DND-41 (cell line): ENCODE data around the gene FUOM.

Experiments used
- ATAC-seq: fragments of 200-7000 bp; cut with Tn5 transposase; 3 replicates; pipeline ENCODE4 v1.9.1; 2021; ENCODE audit warnings: low read depth; ENCODE audit not compliant: insufficient read depth
- DNase-seq: peaks from one replicate; pipeline ENCODE4 v3.0.0-alpha.2; 2020
- H2AFZ ChIP-seq: 2 replicates; pipeline ENCODE4 v1.6.0; 2012; ENCODE audit warnings: low read depth, low read length
- H3K27ac ChIP-seq: 2 replicates; pipeline ENCODE4 v1.5.1; 2012; ENCODE audit warnings: low read length, inconsistent platforms
- H3K27me3 ChIP-seq: fragments of 200-600 bp; sonication (generic); 2 replicates; pipeline ENCODE4 v1.6.0; 2012; ENCODE audit warnings: low read length, mild to moderate bottlenecking, inconsistent platforms; ENCODE audit not compliant: insufficient read depth, poor library complexity
- H3K36me3 ChIP-seq: 2 replicates; pipeline ENCODE4 v1.5.1; 2012; ENCODE audit warnings: low read length, inconsistent platforms; ENCODE audit not compliant: insufficient read depth
- H3K4me1 ChIP-seq: 2 replicates; pipeline ENCODE4 v1.5.1; 2012; ENCODE audit warnings: mild to moderate bottlenecking, low read length; ENCODE audit not compliant: insufficient read depth
- H3K4me2 ChIP-seq: 2 replicates; pipeline ENCODE4 v1.6.0; 2012; ENCODE audit warnings: mild to moderate bottlenecking, moderate library complexity, low read length, inconsistent platforms; ENCODE audit not compliant: insufficient read depth
- H3K4me3 ChIP-seq, 2 experiments: fragments of 200-600 bp in 1 of 2; shearing (Covaris generic) in 1 of 2; 2 replicates each; pipeline ENCODE4 v1.5.1; 2012 to 2016; ENCODE audit warnings: inconsistent platforms in 2 of 2, low read length in 2 of 2, mild to moderate bottlenecking in 2 of 2, low read depth in 1 of 2, moderate library complexity in 1 of 2
- H3K79me2 ChIP-seq: 2 replicates; pipeline ENCODE4 v1.6.0; 2012; ENCODE audit warnings: low read length, inconsistent platforms; ENCODE audit not compliant: insufficient read depth
- H3K9ac ChIP-seq: 2 replicates; pipeline ENCODE4 v1.6.0; 2012; ENCODE audit warnings: low read depth, mild to moderate bottlenecking, inconsistent platforms, low read length, moderate library complexity
- H3K9me3 ChIP-seq: 2 replicates; pipeline ENCODE4 v1.5.1; 2012; ENCODE audit warnings: low read length, moderate library complexity, mild to moderate bottlenecking, inconsistent platforms; ENCODE audit not compliant: insufficient read depth, severe bottlenecking
- H4K20me1 ChIP-seq: 2 replicates; pipeline ENCODE4 v1.6.0; 2012; ENCODE audit warnings: low read length; ENCODE audit not compliant: insufficient read depth
- EZH2 ChIP-seq: IDR thresholded peaks from 3 replicates; pipeline ENCODE4 v1.6.1; 2012; ENCODE audit warnings: borderline replicate concordance, low read depth, mild to moderate bottlenecking, moderate library complexity, low read length, inconsistent platforms; ENCODE audit not compliant: severe bottlenecking
- TF ChIP-seq, protein P1 (sequence below): IDR thresholded peaks from 2 replicates; pipeline ENCODE4 v1.5.1; 2012; ENCODE audit warnings: borderline replicate concordance, low read length, moderate library complexity, mild to moderate bottlenecking; ENCODE audit not compliant: poor library complexity, severe bottlenecking; ENCODE audit errors: extremely low read depth

FUOM gene

DNA sequence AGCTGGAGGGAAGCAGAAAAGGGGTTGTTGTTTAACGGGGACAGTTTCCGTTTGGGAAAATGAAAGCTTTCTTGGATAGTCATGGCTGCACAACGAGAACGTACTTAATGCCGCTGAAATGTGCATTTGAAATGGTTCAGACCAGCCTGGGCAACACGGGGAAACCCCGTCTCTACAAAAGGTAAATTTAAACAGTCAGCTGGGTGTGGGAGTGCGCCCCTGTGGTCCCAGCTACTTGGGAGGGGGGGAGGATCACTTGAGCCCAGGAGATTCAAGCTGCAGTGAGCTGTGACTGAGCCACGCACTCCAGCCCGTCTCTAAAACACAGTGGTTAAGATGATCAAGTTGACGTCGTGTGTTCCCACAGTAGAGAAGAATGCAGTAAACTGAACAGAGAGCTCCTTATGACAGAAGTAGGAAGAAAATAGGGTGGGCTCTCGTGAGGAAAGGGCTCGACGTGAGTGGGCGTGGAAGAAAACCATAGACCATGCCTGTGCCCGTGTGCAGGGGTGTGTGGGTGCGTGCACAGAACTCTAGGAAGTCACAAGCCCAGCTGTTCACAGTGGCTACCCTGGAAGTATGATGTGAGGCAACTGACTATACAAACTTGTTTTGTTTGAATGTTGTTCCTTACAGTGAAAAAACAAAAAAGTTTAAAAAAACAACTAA, 4.1 kb upstream of the FUOM start:
- H2AFZ ChIP-seq: no peak overlapping the region
- no peak overlapping the region for H3K9ac ChIP-seq
- H3K9me3 ChIP-seq: no peaks in the 10 kb centered on the region
- no peaks in the 10 kb centered on the region for H3K79me2 ChIP-seq
- no peaks in the 10 kb centered on the region for H3K27me3 ChIP-seq
- DNase-seq (no peak), ATAC-seq (no peak)
- no peak overlapping the region for H3K27ac ChIP-seq
- no peak for TF ChIP-seq EZH2
- TF ChIP-seq, protein P1, sequence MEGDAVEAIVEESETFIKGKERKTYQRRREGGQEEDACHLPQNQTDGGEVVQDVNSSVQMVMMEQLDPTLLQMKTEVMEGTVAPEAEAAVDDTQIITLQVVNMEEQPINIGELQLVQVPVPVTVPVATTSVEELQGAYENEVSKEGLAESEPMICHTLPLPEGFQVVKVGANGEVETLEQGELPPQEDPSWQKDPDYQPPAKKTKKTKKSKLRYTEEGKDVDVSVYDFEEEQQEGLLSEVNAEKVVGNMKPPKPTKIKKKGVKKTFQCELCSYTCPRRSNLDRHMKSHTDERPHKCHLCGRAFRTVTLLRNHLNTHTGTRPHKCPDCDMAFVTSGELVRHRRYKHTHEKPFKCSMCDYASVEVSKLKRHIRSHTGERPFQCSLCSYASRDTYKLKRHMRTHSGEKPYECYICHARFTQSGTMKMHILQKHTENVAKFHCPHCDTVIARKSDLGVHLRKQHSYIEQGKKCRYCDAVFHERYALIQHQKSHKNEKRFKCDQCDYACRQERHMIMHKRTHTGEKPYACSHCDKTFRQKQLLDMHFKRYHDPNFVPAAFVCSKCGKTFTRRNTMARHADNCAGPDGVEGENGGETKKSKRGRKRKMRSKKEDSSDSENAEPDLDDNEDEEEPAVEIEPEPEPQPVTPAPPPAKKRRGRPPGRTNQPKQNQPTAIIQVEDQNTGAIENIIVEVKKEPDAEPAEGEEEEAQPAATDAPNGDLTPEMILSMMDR: no peak
- peaks cover 46% of the 10 kb centered on the region for H3K36me3 ChIP-seq
- H3K4me2 ChIP-seq: no peak overlapping the region
- H4K20me1 ChIP-seq: no peaks in the 10 kb centered on the region; the same call in 1 of the 2 replicates
- no peak overlapping the region for H3K4me3 ChIP-seq
- peaks cover 5% of the 10 kb centered on the region for H3K4me1 ChIP-seq

DNA sequence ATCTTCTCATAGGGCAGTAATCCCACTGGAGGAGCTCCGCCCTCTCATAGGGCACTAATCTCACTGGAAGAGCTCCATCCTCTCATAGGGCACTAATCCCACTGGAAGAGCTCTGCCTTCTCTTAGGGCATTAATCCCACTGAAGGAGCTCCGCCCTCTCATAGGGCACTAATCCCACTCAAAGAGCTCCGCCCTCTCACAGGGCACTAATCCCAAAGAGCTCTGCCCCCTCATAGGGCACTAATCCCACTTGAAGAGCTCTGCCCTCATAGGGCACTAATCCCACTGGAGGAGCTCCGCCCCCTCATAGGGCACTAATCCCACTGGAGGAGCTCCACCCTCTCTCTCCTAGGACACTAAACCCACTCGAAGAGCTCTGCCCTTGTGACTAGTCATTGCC, 3.4 kb upstream of the FUOM start:
- H3K4me1 ChIP-seq: peaks cover 11% of the 10 kb centered on the region
- no peaks in the 10 kb centered on the region for H3K79me2 ChIP-seq
- no peaks in the 10 kb centered on the region for H3K27me3 ChIP-seq
- H3K36me3 ChIP-seq: peaks cover 39% of the 10 kb centered on the region
- H3K9ac ChIP-seq: no peak overlapping the region
- TF ChIP-seq, protein P1: no peak
- no peak for TF ChIP-seq EZH2
- H4K20me1 ChIP-seq: 0 out of 2 replicates have a peak, but pooled peaks cover 3% of the 10 kb centered on the region
- H2AFZ ChIP-seq: no peak overlapping the region
- no peak overlapping the region for H3K4me3 ChIP-seq
- DNase-seq: no peak
- no peak for ATAC-seq
- H3K4me2 ChIP-seq: no peak overlapping the region
- H3K27ac ChIP-seq: no peak overlapping the region
- no peaks in the 10 kb centered on the region for H3K9me3 ChIP-seq

DNA sequence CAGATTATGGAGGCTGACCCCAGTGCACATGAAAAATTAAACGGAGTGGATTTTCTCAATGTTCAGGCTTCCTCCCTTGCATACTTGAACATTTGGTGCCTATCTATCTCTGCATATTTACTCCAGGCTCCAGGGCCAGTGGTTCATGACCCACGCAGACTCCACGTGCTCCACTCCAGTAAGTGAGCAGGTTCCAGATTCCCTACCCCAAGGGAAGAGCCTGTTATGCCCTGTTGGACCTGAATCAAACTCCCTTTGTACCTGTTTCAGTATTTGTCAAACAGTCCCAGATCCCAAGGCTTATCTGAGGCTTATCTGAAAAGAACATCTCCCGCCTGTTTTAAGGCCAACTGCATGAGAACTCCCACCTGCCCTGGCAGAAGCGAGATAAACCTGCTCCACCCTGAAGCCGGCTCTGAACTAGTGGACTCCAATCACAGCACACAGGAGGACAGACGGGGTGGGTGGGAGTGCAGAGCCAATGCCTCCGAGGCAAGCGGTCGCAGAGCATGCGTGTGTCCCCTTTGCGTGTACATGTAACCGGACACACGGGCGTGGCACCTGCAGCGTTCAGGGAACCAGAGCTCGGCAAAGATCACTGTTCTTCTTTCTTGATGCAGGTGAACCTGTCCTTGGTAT, 2.3 kb upstream of the FUOM start:
- Histone ChIP-seq H3K9ac (no peak overlapping the region), H3K4me1 (peaks cover 11% of the 10 kb centered on the region), H3K27ac (no peak overlapping the region), H3K79me2 (no peaks in the 10 kb centered on the region), H3K36me3 (peaks cover 28% of the 10 kb centered on the region), H3K27me3 (no peaks in the 10 kb centered on the region), H3K4me2 (no peak overlapping the region), H4K20me1 (0 out of 2 replicates have a peak, but pooled peaks cover 5% of the 10 kb centered on the region), H3K9me3 (no peaks in the 10 kb centered on the region), H3K4me3 (no peak overlapping the region), H2AFZ (no peak overlapping the region)
- ATAC-seq: no peak
- no peak for DNase-seq
- no peak for TF ChIP-seq EZH2
- TF ChIP-seq, protein P1: no peak
